H1 (cell line): ENCODE measurements around the gene CD300LB. TPM values are rescaled to one million over a fixed set of nuclear protein-coding genes. Genes with fewer than 3 reads are reported as not detected.

Experiments used
- CTCF ChIA-PET: fragments of 300-600 bp; sonication (Branson Sonifier 250); formaldehyde crosslinking; loops from one replicate; lab custom pipeline; 2021; ENCODE audit not compliant: partially characterized antibody; lab: Charles Lee
- POLR2A ChIA-PET: fragments of 300-600 bp; sonication (Branson Sonifier 250); formaldehyde crosslinking; loops from one replicate; lab custom pipeline; 2021; ENCODE audit warnings: inconsistent platforms; ENCODE audit not compliant: partially characterized antibody; lab: Charles Lee
- DNase-seq, 2 experiments: peaks; one replicate each; pipeline versions ENCODE4 v3.0.0 to v3.0.0-alpha.2; 2010 to 2022; ENCODE audit warnings: low spot score in 2 of 2, low read depth in 1 of 2, mixed read lengths in 1 of 2
- FAIRE-seq: peaks from 2 replicates; lab custom pipeline; 2011; peaks lifted over from hg19 to GRCh38; lab: Jason Lieb, UNC
- H2AFZ ChIP-seq: 2 replicates; pipeline ENCODE4 v1.8.1; 2012; ENCODE audit warnings: low read length, inconsistent platforms
- H2AK5ac ChIP-seq: 2 replicates; pipeline ENCODE4 v1.6.1; 2013; ENCODE audit warnings: low read depth, low read length
- H2BK120ac ChIP-seq: replicated peaks from 2 replicates; pipeline ENCODE3; 2013; ENCODE audit warnings: low read depth, low read length, inconsistent platforms
- H2BK12ac ChIP-seq: 2 replicates; pipeline ENCODE4 v1.6.1; 2013; ENCODE audit warnings: low read depth, low read length
- H2BK15ac ChIP-seq: 2 replicates; pipeline ENCODE4 v1.6.1; 2013; ENCODE audit warnings: low read length
- H2BK20ac ChIP-seq: 2 replicates; pipeline ENCODE4 v1.6.1; 2013; ENCODE audit warnings: low read length
- H2BK5ac ChIP-seq: 2 replicates; pipeline ENCODE4 v1.6.1; 2013; ENCODE audit warnings: low read depth, low read length
- H3K14ac ChIP-seq: 2 replicates; pipeline ENCODE4 v1.6.1; 2013; ENCODE audit warnings: inconsistent platforms; ENCODE audit not compliant: insufficient read length
- H3K18ac ChIP-seq: 2 replicates; pipeline ENCODE4 v1.6.1; 2013; ENCODE audit warnings: low read length; ENCODE audit errors: extremely low read depth
- H3K23ac ChIP-seq: 2 replicates; pipeline ENCODE4 v1.6.1; 2013; ENCODE audit warnings: inconsistent platforms; ENCODE audit not compliant: insufficient read length
- H3K23me2 ChIP-seq: 2 replicates; pipeline ENCODE4 v1.6.1; 2013; ENCODE audit warnings: low read depth, low read length
- H3K27ac ChIP-seq: 2 replicates; pipeline ENCODE4 v1.6.1; 2011; ENCODE audit warnings: low read depth, low read length, inconsistent platforms
- H3K27me3 ChIP-seq, 4 experiments: replicated peaks in 1 of 4; 1 replicate in 1 of 4; 2 replicates in 3 of 4; pipeline versions ENCODE4 v1.6.1 to v1.8.1; 2011 to 2013; ENCODE audit warnings: low read length in 3 of 4, mild to moderate bottlenecking in 3 of 4, inconsistent platforms in 2 of 4, mixed read lengths in 2 of 4, moderate library complexity in 1 of 4; ENCODE audit not compliant: control insufficient read depth in 3 of 4, insufficient read depth in 3 of 4; ENCODE audit errors: extremely low read depth in 1 of 4
- H3K36me3 ChIP-seq, 4 experiments: 2 replicates each; pipeline versions ENCODE4 v1.6.1 to v1.8.1; 2011 to 2013; ENCODE audit warnings: mild to moderate bottlenecking in 4 of 4, low read length in 3 of 4, moderate library complexity in 2 of 4, control low read depth in 1 of 4, inconsistent platforms in 1 of 4; ENCODE audit not compliant: insufficient read depth in 4 of 4, control insufficient read depth in 2 of 4
- H3K4ac ChIP-seq: replicated peaks from 2 replicates; pipeline ENCODE3; 2013; ENCODE audit warnings: low read length, low read depth, mixed read lengths, inconsistent platforms; ENCODE audit not compliant: insufficient read length
- H3K4me1 ChIP-seq, 4 experiments: replicated peaks in 1 of 4; 1 replicate in 1 of 4; 2 replicates in 3 of 4; pipeline versions ENCODE4 v1.6.1 to v1.8.1; 2011 to 2013; ENCODE audit warnings: low read length in 3 of 4, inconsistent platforms in 2 of 4, mixed read lengths in 1 of 4; ENCODE audit not compliant: insufficient read depth in 4 of 4, control insufficient read depth in 3 of 4
- H3K4me2 ChIP-seq, 2 experiments: 2 replicates each; pipeline versions ENCODE4 v1.6.1 to v1.8.1; 2011 to 2013; ENCODE audit warnings: low read depth in 2 of 2, low read length in 2 of 2, control low read depth in 1 of 2, inconsistent platforms in 1 of 2, mild to moderate bottlenecking in 1 of 2; ENCODE audit not compliant: insufficient read depth in 1 of 2
- H3K4me3 ChIP-seq, 4 experiments: fragments of 200-600, 300-600 bp in 1 of 4; sonication (generic), shearing (Covaris generic), sonication (Bioruptor Twin) in 1 of 4; 2 replicates each; pipeline versions ENCODE4 v1.5.1 to v1.8.1; 2011 to 2016; ENCODE audit warnings: low read length in 4 of 4, low read depth in 3 of 4, control low read depth in 2 of 4, inconsistent platforms in 2 of 4, mild to moderate bottlenecking in 2 of 4, mixed read lengths in 1 of 4, moderate library complexity in 1 of 4; ENCODE audit not compliant: insufficient read depth in 2 of 4; ENCODE audit errors: extremely low read depth in 1 of 4
- H3K56ac ChIP-seq: replicated peaks from 2 replicates; pipeline ENCODE3; 2013; ENCODE audit warnings: low read depth, mild to moderate bottlenecking, mixed read lengths, low read length, inconsistent platforms; ENCODE audit not compliant: insufficient read length
- H3K79me1 ChIP-seq: 2 replicates; pipeline ENCODE4 v1.6.1; 2013; ENCODE audit warnings: low read depth, low read length, control low read depth
- H3K79me2 ChIP-seq, 2 experiments: 2 replicates each; pipeline versions ENCODE4 v1.6.1 to v1.8.1; 2012 to 2013; ENCODE audit warnings: low read length in 2 of 2, mild to moderate bottlenecking in 2 of 2, inconsistent platforms in 1 of 2; ENCODE audit not compliant: insufficient read depth in 2 of 2, control insufficient read depth in 1 of 2
- H3K9ac ChIP-seq, 4 experiments: replicated peaks in 1 of 4; 1 replicate in 1 of 4; 2 replicates in 3 of 4; pipeline versions ENCODE4 v1.6.1 to v1.8.1; 2011 to 2013; ENCODE audit warnings: low read depth in 3 of 4, low read length in 3 of 4, control low read depth in 2 of 4, mild to moderate bottlenecking in 2 of 4, moderate library complexity in 2 of 4, inconsistent platforms in 1 of 4; ENCODE audit errors: extremely low read depth in 1 of 4
- H3K9me3 ChIP-seq, 2 experiments: 2 replicates each; pipeline versions ENCODE4 v1.6.1 to v1.8.1; 2012 to 2013; ENCODE audit warnings: mild to moderate bottlenecking in 2 of 2, moderate library complexity in 2 of 2, control low read depth in 1 of 2, inconsistent platforms in 1 of 2, low read depth in 1 of 2, low read length in 1 of 2, mixed read lengths in 1 of 2; ENCODE audit not compliant: insufficient read depth in 2 of 2
- H4K20me1 ChIP-seq, 2 experiments: replicated peaks in 1 of 2; 2 replicates each; pipeline versions ENCODE3 to v1.8.1; 2011 to 2013; ENCODE audit warnings: inconsistent platforms in 2 of 2, low read length in 2 of 2, mild to moderate bottlenecking in 1 of 2; ENCODE audit not compliant: insufficient read depth in 2 of 2, control insufficient read depth in 1 of 2
- H4K5ac ChIP-seq: 2 replicates; pipeline ENCODE4 v1.6.1; 2013; ENCODE audit warnings: low read length, low read depth, mixed read lengths, inconsistent platforms; ENCODE audit not compliant: insufficient read length
- H4K8ac ChIP-seq: 2 replicates; pipeline ENCODE4 v1.8.0; 2013; ENCODE audit warnings: mild to moderate bottlenecking, moderate library complexity, low read length, inconsistent platforms; ENCODE audit not compliant: insufficient read depth; ENCODE audit errors: extremely low read depth
- H4K91ac ChIP-seq: replicated peaks from 2 replicates; pipeline ENCODE3; 2013; ENCODE audit warnings: low read length, mixed read lengths, inconsistent platforms; ENCODE audit not compliant: insufficient read length
- ATF3 ChIP-seq: IDR thresholded peaks from 2 replicates; pipeline ENCODE4 v1.6.1; 2011; ENCODE audit warnings: low read depth, mild to moderate bottlenecking, low read length; ENCODE audit not compliant: insufficient read depth
- BACH1 ChIP-seq: IDR thresholded peaks from 2 replicates; pipeline ENCODE4 v1.6.1; 2012; ENCODE audit warnings: low read length, improper control_type of control experiment
- EP300 ChIP-seq, 2 experiments: IDR thresholded peaks; 1 replicate in 1 of 2; 2 replicates in 1 of 2; pipeline ENCODE4 v1.6.1; 2011 to 2012; ENCODE audit warnings: low read depth in 2 of 2, low read length in 2 of 2, mild to moderate bottlenecking in 2 of 2, borderline replicate concordance in 1 of 2, inconsistent platforms in 1 of 2, moderate library complexity in 1 of 2
- GTF2F1 ChIP-seq: IDR thresholded peaks from 2 replicates; pipeline ENCODE4 v1.6.1; 2012; ENCODE audit warnings: low read depth, low read length, improper control_type of control experiment, borderline replicate concordance
- NANOG ChIP-seq: IDR thresholded peaks from 2 replicates; pipeline ENCODE4 v1.6.1; 2011; ENCODE audit warnings: low read length, low read depth, mild to moderate bottlenecking, inconsistent platforms; ENCODE audit not compliant: insufficient read depth, poor library complexity, severe bottlenecking
- PHF8 ChIP-seq: fragments of 200-600 bp; sonication (generic); conservative IDR thresholded peaks from 2 replicates; pipeline ENCODE4 v1.7.1; 2012; ENCODE audit warnings: low read depth, mild to moderate bottlenecking, inconsistent platforms, low read length, moderate library complexity
- RAD21 ChIP-seq, 2 experiments: IDR thresholded peaks in 1 of 2; conservative IDR thresholded peaks in 1 of 2; 2 replicates each; pipeline ENCODE4 v1.6.1; 2011; ENCODE audit warnings: low read depth in 2 of 2, low read length in 2 of 2, improper control_type of control experiment in 1 of 2, inconsistent platforms in 1 of 2, mild to moderate bottlenecking in 1 of 2, moderate library complexity in 1 of 2
- RBBP5 ChIP-seq: IDR thresholded peaks from 2 replicates; pipeline ENCODE4 v1.7.1; 2012; ENCODE audit warnings: low read depth, mild to moderate bottlenecking, inconsistent platforms, low read length, moderate library complexity, borderline replicate concordance
- SP2 ChIP-seq: IDR thresholded peaks from 2 replicates; pipeline ENCODE4 v1.6.1; 2012; ENCODE audit warnings: mild to moderate bottlenecking, low read length, inconsistent platforms
- WGBS, 2 experiments: shearing (Covaris generic) in 1 of 2; methylation state at CpG; one replicate each; pipeline versions ENCODE4 v1.1.6 to v1.1.7; 2013 to 2015; ENCODE audit warnings: low lambda C conversion rate in 2 of 2, mixed read lengths in 2 of 2, inconsistent platforms in 1 of 2, low coverage in 1 of 2, missing lambda C conversion rate in 1 of 2; ENCODE audit not compliant: insufficient replicate concordance in 2 of 2, insufficient coverage in 1 of 2, insufficient read length in 1 of 2; ENCODE audit errors: extremely low coverage in 1 of 2, missing lambda C conversion rate in 1 of 2; 5-methylcytosine and 5-hydroxymethylcytosine counted together
- polyA plus RNA-seq, 7 experiments: library from polyadenylated mRNA; depleted of rRNA in 3 of 7; stranded (reverse) in 5 of 7; unstranded in 2 of 7; fragments of >200 nt in 5 of 7; fragments of 200-250 nt in 2 of 7; gene quantifications; 1 replicate in 5 of 7; 2 replicates in 1 of 7; 4 replicates in 1 of 7; pipeline versions ENCODE4 v1.2.1 to v1.2.3, GENCODE V29; 2011 to 2013; ENCODE audit warnings: missing spikeins in 2 of 7, mixed read lengths in 2 of 7
- total RNA-seq: library from RNA; stranded (reverse); fragmentation: NEBNext Ultra II Directional; extraction: Animal tissue kit (Norgen Biotek cat#: 25700); gene quantifications from 2 replicates; pipeline ENCODE4 v1.2.1, GENCODE V29; 2021

Gene CD300LB
- total and polyA plus RNA-seq, 2 of the 8 experiments (the other 6 are each of a cell fraction or from before 2014, with no cell fraction given), result not detected

GRCh38 chr17:74550602-74551001, 19.3 kb upstream of the CD300LB start:
- Histone ChIP-seq H4K20me1 (peaks cover 0 to 2% of the 10 kb centered on the region in 2 experiments), H2BK5ac (no peak overlapping the region), H3K27me3 (peaks cover 0 to 2% (median 0%) of the 10 kb centered on the region in 4 experiments; a peak in 1 of 7 replicates), H3K9me3 (no peaks in the 10 kb centered on the region), H3K4me3 (no peak overlapping the region), H3K23ac (no peak overlapping the region), H3K4me2 (no peak overlapping the region), H3K4me1 (no peaks in the 10 kb centered on the region), H3K9ac (no peak overlapping the region), H3K4ac (no peak overlapping the region), H3K79me2 (no peaks in the 10 kb centered on the region), H2AK5ac (no peak overlapping the region), H4K5ac (no peak overlapping the region), H3K14ac (no peak overlapping the region), H2AFZ (no peak overlapping the region), H2BK120ac (no peak overlapping the region), H2BK12ac (no peak overlapping the region), H2BK20ac (no peak overlapping the region), H3K36me3 (no peaks in the 10 kb centered on the region), H3K79me1 (no peaks in the 10 kb centered on the region; the same call in 1 of the 2 replicates), H3K23me2 (no peaks in the 10 kb centered on the region), H3K18ac (no peak overlapping the region), H2BK15ac (no peak overlapping the region), H3K27ac (no peak overlapping the region), H4K8ac (no peak overlapping the region), H4K91ac (no peak overlapping the region), H3K56ac (no peak overlapping the region)
- no peak for DNase-seq
- FAIRE-seq, result no peak
- CTCF ChIA-PET, result interaction anchor here (1.1 kb wide), 1 partner anchor 52 kb away, joined by 3 read pairs; no protein-coding TSS in a partner anchor
- POLR2A ChIA-PET, result no interaction called here
- 91% methylated on average over 15 of the region's 15 CpGs; no CpG with 5 or more reads in 1 of the 2 experiments for WGBS, 2 experiments
- TF ChIP-seq RBBP5, result no peak
- no peak for TF ChIP-seq ATF3
- no peak for TF ChIP-seq GTF2F1
- no peak for TF ChIP-seq RAD21 (IDR thresholded peaks at IDR 0.05 in 1 of 2, conservative IDR thresholded peaks at IDR 0.05 in 1 of 2; ENCODE audit: low read depth in 2 of 2, low read length in 2 of 2)
- TF ChIP-seq PHF8, result no peak
- TF ChIP-seq SP2, result no peak
- TF ChIP-seq BACH1, result no peak
- TF ChIP-seq EP300 (IDR thresholded peaks at IDR 0.05; ENCODE audit: borderline replicate concordance in 1 of 2, low read depth in 2 of 2, low read length in 2 of 2), result no peak
- no peak for TF ChIP-seq NANOG
